Retina (tissue), 1 donor: Measurements from ENCODE around the gene FARSA.
"Not testable (repeated sequence)": the region's sequence is repeated elsewhere in the genome, so short reads cannot be mapped to it uniquely, and the experiment has no call there.

Source experiments
- DNase-seq: peaks from one replicate; pipeline ENCODE4 v3.0.0-alpha.2; 2016

FARSA gene

GRCh38 chr19:12937093-12937926 lies 3.8 kb upstream of the FARSA start:
- no peak for DNase-seq

GRCh38 chr19:12936582-12936981 lies 3.1 kb upstream of the FARSA start:
- DNase-seq: no peak

DNA sequence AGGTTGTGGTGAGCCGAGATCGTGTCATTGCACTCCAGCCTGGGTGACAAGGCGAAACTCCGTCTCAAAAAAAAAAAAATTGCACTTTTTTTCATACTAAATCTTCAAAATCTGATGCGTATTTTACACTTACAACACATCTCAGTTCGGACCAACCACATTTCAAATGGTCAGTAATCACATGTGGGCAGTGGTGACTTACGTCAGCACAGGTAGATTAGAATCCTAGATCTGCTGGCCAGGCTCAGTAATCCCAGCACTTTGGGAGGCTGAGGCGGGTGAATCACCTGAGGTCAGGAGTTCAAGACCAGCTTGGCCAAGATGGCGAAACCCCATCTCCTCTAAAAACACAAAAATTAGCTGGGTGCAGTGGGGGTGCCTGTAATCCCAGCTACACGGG lies 1.6 kb upstream of the FARSA start:
- DNase-seq: no peak

GRCh38 chr19:12932392-12933286 lies 872 bp downstream of the FARSA start:
- no peak for DNase-seq

GRCh38 chr19:12930002-12930645 lies 3.4 kb downstream of the FARSA start:
- no peak for DNase-seq

GRCh38 chr19:12924621-12925310 lies 8.7 kb downstream of the FARSA start:
- DNase-seq: no peak

DNA sequence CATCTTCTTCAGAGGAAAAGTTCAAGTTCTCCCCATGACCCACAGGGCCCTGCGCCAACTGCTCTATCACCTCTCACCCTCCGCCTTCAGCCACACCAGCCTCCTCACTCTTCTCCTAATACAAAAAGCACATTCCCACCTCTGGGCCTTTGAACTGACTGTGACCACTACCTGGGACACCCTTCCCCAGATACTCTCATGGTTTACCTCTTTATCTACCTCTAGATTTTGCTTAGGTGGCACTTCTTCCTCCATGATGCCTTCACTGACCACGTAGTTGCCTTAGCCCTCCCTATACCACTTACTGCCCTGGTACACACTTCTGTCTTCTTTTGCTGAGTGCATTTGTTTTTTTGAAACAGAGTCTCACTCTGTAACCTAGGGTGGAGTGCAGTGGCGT lies 10.6 kb downstream of the FARSA start:
- no peak for DNase-seq

- no peak for DNase-seq
Observed at GRCh38 chr19:12921047-12921446, 12.5 kb downstream of the FARSA start.

GRCh38 chr19:12918253-12918652 lies 15.3 kb downstream of the FARSA start:
- no peak for DNase-seq

- not testable (repeated sequence) for DNase-seq
Observed at GRCh38 chr19:12915860-12916259, 17.7 kb downstream of the FARSA start.

DNA sequence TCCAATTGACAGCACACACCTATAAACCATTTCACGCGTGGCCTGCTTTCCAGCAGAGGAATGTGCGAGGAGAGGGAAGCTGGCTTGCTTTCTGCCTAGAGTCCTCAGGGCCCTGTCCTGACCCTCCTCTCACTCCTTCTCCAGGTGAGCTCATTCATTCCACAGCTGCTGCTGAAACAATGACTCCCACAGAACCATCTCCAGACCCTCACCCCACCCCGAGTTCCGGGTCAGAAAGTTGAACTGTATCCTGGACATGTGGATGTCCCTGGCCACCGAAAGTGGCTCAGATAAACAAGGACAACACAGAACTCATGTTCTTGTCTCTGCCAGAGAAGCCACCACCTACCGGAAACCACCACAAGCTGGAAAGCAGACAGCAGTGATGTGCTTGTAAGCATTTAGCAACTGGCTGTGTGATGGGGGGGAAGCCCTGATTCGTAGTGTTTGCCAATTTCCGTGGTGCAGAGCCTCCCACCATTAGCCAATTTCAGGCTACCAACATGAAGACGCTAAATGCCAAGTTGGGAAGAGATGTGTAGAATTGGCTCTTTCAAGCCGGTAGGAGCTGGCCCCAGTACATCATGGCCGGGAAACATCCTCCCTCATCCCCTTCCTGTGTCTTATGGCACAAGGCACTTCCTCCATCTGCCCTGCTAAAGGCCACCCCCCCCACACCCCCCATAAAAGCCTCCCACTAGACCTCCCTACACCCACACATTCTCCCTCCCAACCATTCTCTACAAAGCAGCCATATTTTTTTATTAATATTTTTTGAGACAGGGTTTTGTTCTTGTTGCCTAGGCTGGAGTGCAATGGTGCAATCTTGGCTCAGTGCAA lies 19.4 kb downstream of the FARSA start:
- DNase-seq: peak; percentile 24

GRCh38 chr19:12913011-12913561 lies 20.4 kb downstream of the FARSA start:
- DNase-seq: peak; percentile 64

- no peak for DNase-seq
Observed at GRCh38 chr19:12912571-12912970, 20.9 kb downstream of the FARSA start.

- DNase-seq: no peak
Observed at GRCh38 chr19:12907166-12907565, 26.3 kb downstream of the FARSA start.

- DNase-seq: no peak
Observed at GRCh38 chr19:12899891-12900518, 33.5 kb downstream of the FARSA start.

- DNase-seq: no peak
Observed at GRCh38 chr19:12896460-12896859, 37.1 kb downstream of the FARSA start.

GRCh38 chr19:12893582-12893981 lies 39.9 kb downstream of the FARSA start:
- no peak for DNase-seq

DNA sequence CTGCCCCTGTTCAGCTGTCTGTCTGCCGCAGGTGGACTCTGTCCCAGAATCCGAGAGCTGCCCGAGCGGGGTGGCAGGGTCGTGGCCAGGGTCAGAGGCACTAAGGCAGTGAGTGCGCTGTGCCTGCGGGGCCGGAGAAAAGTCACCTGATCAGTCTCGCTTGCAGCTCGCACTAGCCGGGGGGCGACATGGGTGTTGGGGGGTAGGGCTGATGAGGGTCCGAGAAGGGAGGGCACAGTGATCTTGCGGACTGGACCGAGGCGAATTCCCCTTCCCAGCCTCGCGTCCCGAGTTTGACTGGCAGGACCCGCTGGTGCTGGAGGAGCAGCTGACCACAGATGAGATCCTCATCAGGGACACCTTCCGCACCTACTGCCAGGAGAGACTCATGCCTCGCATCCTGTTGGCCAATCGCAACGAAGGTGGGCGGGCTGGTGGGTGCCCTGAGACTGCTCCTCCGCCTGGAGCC lies 41.9 kb downstream of the FARSA start:
- no peak for DNase-seq

GRCh38 chr19:12890787-12891552 lies 42.5 kb downstream of the FARSA start, which contains the start of gene GCDH:
TSS of gene GCDH (plus strand) at chr19:12891160. CDS start at chr19:12891305, 145 bp downstream.
- DNase-seq: peak; percentile 96

DNA sequence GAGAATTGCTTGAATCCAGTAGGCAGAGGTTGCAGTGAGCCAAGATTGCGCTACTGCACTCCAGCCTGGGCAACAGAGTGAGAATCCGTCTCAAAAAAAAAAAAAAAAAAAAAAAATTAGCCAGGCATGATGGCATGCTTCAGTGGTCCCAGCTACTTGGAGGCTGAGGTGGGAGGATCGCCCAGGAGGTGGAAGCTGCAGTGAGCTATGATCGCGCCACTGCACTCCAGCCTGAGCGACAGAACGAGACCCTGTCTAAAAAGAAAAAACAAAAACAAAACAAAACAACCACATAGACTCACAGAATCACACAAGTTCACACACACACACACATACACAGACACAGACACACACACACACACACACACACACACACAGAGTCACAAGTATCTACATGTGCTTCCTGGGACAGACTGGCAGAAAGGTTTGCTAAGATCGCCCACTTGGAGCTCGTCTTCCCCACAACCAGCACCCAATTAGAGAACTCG lies 43.2 kb downstream of the FARSA start:
- DNase-seq: not testable (repeated sequence)
